Parathyroid adenoma (tissue), 2 donors: Measurements from ENCODE around the gene SUCO.

Source experiments
- H2AFZ ChIP-seq: fragments of 300-600 bp; sonication (generic); one replicate; pipeline ENCODE4 v1.7.0; 2017; ENCODE audit warnings: antibody characterized with exemption, mild to moderate bottlenecking
- H3K27ac ChIP-seq: fragments of 300-600 bp; sonication (generic); one replicate; pipeline ENCODE4 v1.7.0; 2017
- H3K27me3 ChIP-seq: fragments of 300-600 bp; sonication (generic); one replicate; pipeline ENCODE4 v1.7.0; 2017; ENCODE audit warnings: low read length; ENCODE audit not compliant: control insufficient read depth, insufficient read depth
- H3K36me3 ChIP-seq: fragments of 300-600 bp; sonication (generic); one replicate; pipeline ENCODE4 v1.7.0; 2017; ENCODE audit warnings: low read length; ENCODE audit not compliant: control insufficient read depth, insufficient read depth
- H3K4me1 ChIP-seq: fragments of 300-600 bp; sonication (generic); one replicate; pipeline ENCODE4 v1.7.0; 2017; ENCODE audit warnings: control low read depth
- H3K4me2 ChIP-seq: fragments of 300-600 bp; sonication (generic); one replicate; pipeline ENCODE4 v1.7.0; 2017; ENCODE audit warnings: low read length
- H3K4me3 ChIP-seq: fragments of 300-600 bp; sonication (generic); one replicate; pipeline ENCODE4 v1.7.0; 2017; ENCODE audit warnings: low read depth, low read length
- H3K79me2 ChIP-seq: fragments of 300-600 bp; sonication (generic); one replicate; pipeline ENCODE4 v1.7.0; 2017; ENCODE audit warnings: control low read depth
- H3K9ac ChIP-seq: fragments of 300-600 bp; sonication (generic); one replicate; pipeline ENCODE4 v1.7.0; 2017; ENCODE audit warnings: mild to moderate bottlenecking
- H3K9me3 ChIP-seq: fragments of 300-600 bp; sonication (generic); one replicate; pipeline ENCODE4 v1.7.0; 2017; ENCODE audit warnings: low read length; ENCODE audit not compliant: control insufficient read depth
- TF ChIP-seq, protein P1 (sequence below): fragments of 300-600 bp; sonication (generic); IDR thresholded peaks from one replicate; pipeline ENCODE4 v1.7.0; 2017; ENCODE audit warnings: antibody characterized with exemption, mild to moderate bottlenecking
- donor health status: primary hyperparathyroidism.

Gene SUCO

DNA sequence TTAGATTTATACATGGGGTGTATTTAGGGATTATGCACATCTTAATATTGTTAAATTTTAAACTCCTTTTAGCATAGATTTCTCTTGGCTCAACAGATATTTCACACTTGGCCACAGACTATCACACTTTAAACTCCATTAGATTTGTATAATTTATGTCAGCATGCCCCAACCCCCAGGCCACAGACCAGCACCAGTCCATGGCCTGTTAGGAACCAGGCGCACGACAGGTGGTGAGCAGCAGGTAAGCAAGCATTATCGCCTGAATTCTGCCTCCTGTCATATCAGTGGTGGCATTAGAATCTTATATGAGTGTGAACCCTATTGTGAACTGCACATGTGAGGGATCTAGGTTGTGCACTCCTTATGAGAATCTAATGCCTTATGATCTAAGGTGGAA, 34.8 kb downstream of the SUCO start:
- no peak overlapping the region for H3K4me2 ChIP-seq
- H3K36me3 ChIP-seq: no peaks in the 10 kb centered on the region
- H3K4me3 ChIP-seq: no peak overlapping the region
- no peak overlapping the region for H3K9ac ChIP-seq
- H3K9me3 ChIP-seq: no peaks in the 10 kb centered on the region
- no peaks in the 10 kb centered on the region for H3K79me2 ChIP-seq
- no peaks in the 10 kb centered on the region for H3K27me3 ChIP-seq
- H3K4me1 ChIP-seq: no peaks in the 10 kb centered on the region
- no peak overlapping the region for H2AFZ ChIP-seq
- TF ChIP-seq, protein P1, sequence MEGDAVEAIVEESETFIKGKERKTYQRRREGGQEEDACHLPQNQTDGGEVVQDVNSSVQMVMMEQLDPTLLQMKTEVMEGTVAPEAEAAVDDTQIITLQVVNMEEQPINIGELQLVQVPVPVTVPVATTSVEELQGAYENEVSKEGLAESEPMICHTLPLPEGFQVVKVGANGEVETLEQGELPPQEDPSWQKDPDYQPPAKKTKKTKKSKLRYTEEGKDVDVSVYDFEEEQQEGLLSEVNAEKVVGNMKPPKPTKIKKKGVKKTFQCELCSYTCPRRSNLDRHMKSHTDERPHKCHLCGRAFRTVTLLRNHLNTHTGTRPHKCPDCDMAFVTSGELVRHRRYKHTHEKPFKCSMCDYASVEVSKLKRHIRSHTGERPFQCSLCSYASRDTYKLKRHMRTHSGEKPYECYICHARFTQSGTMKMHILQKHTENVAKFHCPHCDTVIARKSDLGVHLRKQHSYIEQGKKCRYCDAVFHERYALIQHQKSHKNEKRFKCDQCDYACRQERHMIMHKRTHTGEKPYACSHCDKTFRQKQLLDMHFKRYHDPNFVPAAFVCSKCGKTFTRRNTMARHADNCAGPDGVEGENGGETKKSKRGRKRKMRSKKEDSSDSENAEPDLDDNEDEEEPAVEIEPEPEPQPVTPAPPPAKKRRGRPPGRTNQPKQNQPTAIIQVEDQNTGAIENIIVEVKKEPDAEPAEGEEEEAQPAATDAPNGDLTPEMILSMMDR: no peak
- no peak overlapping the region for H3K27ac ChIP-seq

DNA sequence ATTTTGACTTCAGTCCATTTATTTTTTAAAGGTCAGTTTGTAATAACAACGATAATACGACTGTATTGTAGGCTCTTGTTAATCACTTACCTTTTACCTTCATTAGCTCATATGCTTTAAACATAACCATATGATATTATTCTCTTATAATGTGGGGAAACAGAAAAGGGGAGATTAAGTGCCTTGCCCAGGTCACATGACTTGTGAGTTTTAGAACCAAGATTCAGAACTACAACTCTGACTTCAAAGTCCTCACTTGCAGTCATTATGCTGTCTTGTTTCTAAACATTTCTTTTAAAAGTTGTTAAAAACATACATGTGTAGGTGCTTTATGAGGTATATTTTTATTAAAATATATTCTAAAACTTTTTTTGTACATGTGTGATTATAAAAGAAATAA, 41.1 kb downstream of the SUCO start:
- Histone ChIP-seq H3K27me3 (no peaks in the 10 kb centered on the region), H3K36me3 (no peaks in the 10 kb centered on the region), H3K4me2 (no peak overlapping the region), H2AFZ (no peak overlapping the region), H3K4me1 (no peaks in the 10 kb centered on the region), H3K9ac (no peak overlapping the region), H3K9me3 (no peaks in the 10 kb centered on the region), H3K4me3 (no peak overlapping the region), H3K79me2 (no peaks in the 10 kb centered on the region), H3K27ac (no peak overlapping the region)
- TF ChIP-seq, protein P1: no peak

DNA sequence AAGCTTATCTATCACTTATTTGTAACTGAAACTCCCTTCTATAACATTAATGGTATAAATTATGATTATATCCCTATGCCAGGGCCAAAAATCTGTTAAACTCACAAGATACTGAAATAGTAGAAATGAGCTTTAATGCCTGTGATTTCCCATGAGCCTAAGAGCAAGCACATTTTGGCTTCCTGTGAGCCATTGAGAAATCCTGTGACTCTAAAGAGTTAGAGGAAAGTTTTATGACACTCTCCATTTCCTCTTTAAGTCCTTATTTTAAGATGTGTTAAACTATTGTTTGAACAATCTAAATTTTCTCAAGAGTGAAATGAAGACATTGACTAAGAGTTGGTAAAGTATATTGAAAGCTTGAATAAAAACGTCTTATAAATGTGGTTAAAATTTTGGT, 45.6 kb downstream of the SUCO start:
- H3K4me3 ChIP-seq: no peak overlapping the region
- no peaks in the 10 kb centered on the region for H3K9me3 ChIP-seq
- H3K27ac ChIP-seq: no peak overlapping the region
- no peaks in the 10 kb centered on the region for H3K27me3 ChIP-seq
- no peak overlapping the region for H2AFZ ChIP-seq
- no peak overlapping the region for H3K4me2 ChIP-seq
- H3K79me2 ChIP-seq: no peaks in the 10 kb centered on the region
- no peak overlapping the region for H3K9ac ChIP-seq
- TF ChIP-seq, protein P1: no peak
- no peaks in the 10 kb centered on the region for H3K4me1 ChIP-seq
- no peaks in the 10 kb centered on the region for H3K36me3 ChIP-seq

DNA sequence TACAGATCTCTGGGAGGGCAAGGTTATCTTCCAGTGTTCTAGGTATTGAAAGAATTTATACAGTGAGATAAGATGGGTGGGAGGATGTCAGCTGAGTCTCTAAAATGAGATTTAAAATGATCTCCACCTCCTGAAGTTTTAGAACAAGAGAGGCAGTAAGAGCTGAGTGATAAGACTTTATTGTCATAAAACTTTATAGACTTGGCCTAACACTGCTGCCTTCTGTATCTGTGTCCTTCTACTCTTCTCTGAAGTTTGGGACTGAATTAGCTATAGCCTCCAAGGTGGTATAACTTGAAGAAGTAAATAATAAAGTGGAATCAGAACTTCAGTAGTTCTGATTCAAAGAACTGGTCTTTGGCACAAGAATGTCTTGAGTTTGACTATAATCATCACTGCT, 48.3 kb downstream of the SUCO start:
- no peak overlapping the region for H3K4me3 ChIP-seq
- H3K79me2 ChIP-seq: no peaks in the 10 kb centered on the region
- H3K36me3 ChIP-seq: no peaks in the 10 kb centered on the region
- H3K9me3 ChIP-seq: no peaks in the 10 kb centered on the region
- no peaks in the 10 kb centered on the region for H3K4me1 ChIP-seq
- H3K27me3 ChIP-seq: no peaks in the 10 kb centered on the region
- H2AFZ ChIP-seq: no peak overlapping the region
- TF ChIP-seq, protein P1: no peak
- no peak overlapping the region for H3K27ac ChIP-seq
- no peak overlapping the region for H3K9ac ChIP-seq
- no peak overlapping the region for H3K4me2 ChIP-seq

DNA sequence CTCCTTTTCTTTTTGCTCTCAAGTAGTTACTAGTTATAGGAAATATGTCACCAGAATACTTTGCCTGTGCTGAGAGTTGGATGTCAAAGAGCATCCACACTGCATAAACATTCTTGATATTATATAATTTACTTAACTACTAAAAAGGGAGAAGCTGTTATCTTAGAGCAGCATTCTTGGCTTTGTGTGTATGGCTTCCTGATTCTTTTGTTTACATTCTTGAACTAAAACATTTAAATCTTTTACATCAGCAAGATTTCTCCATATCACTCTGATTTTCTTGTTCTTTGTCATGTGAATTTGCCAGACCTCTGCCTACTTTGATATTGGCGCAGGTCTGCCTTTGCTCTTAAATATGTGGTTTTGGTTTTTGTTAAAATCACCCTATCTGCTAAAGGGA, 48.8 kb downstream of the SUCO start:
- Histone ChIP-seq H3K36me3 (no peaks in the 10 kb centered on the region), H2AFZ (no peak overlapping the region), H3K27ac (no peak overlapping the region), H3K9ac (no peak overlapping the region), H3K4me3 (no peak overlapping the region), H3K4me2 (no peak overlapping the region), H3K4me1 (no peaks in the 10 kb centered on the region), H3K79me2 (no peaks in the 10 kb centered on the region), H3K27me3 (no peaks in the 10 kb centered on the region), H3K9me3 (no peaks in the 10 kb centered on the region)
- TF ChIP-seq, protein P1: no peak
